ENCODE data around the gene FAM227B.
"Not testable (repeated sequence)": the region's sequence is repeated elsewhere in the genome, so short reads cannot be mapped to it uniquely, and the experiment has no call there.

Gene FAM227B

GRCh38 chr15:49410641-49411040, 210.0 kb downstream of the FAM227B start:
- in situ Hi-C loops (cut with MboI; ENCODE audit: low pct_unique_long_range_greater_than_20kb, low sequenced_read_pairs, unreplicated experiment) = loop anchor here (25.0 kb wide), 3 partner anchors 173 to 1048 kb away; no protein-coding TSS in a partner anchor
- TF ChIP-seq CTCF (IDR thresholded peaks at IDR 0.05; ENCODE audit: extremely low read depth, insufficient read depth, missing control alignments) = no peak
- no peak for DNase-seq (ENCODE audit: low spot score)

- TF ChIP-seq CTCF (IDR thresholded peaks at IDR 0.05; ENCODE audit: extremely low read depth, insufficient read depth, missing control alignments) = no peak
- DNase-seq (ENCODE audit: low spot score) = no peak
- in situ Hi-C loops (cut with MboI; ENCODE audit: low pct_unique_long_range_greater_than_20kb, low sequenced_read_pairs, unreplicated experiment) = loop anchor here (25.0 kb wide), 3 partner anchors 169 to 1044 kb away; no protein-coding TSS in a partner anchor
Measured at GRCh38 chr15:49406352-49407118, 214.1 kb downstream of the FAM227B start.

- DNase-seq (ENCODE audit: low spot score) = not testable (repeated sequence)
- in situ Hi-C loops (cut with MboI; ENCODE audit: low pct_unique_long_range_greater_than_20kb, low sequenced_read_pairs, unreplicated experiment) = loop anchor here (25.0 kb wide), 3 partner anchors 165 to 1040 kb away; no protein-coding TSS in a partner anchor
Measured at GRCh38 chr15:49402515-49403296, 217.9 kb downstream of the FAM227B start.

GRCh38 chr15:49387471-49387870, 233.1 kb downstream of the FAM227B start:
- in situ Hi-C loops (cut with MboI; ENCODE audit: low pct_unique_long_range_greater_than_20kb, low sequenced_read_pairs, unreplicated experiment) = no loop called here
- no peak for DNase-seq (ENCODE audit: low spot score)
- no peak for TF ChIP-seq CTCF (IDR thresholded peaks at IDR 0.05; ENCODE audit: extremely low read depth, insufficient read depth, missing control alignments)

GRCh38 chr15:49383266-49383665, 237.4 kb downstream of the FAM227B start:
- no peak for TF ChIP-seq CTCF (IDR thresholded peaks at IDR 0.05; ENCODE audit: extremely low read depth, insufficient read depth, missing control alignments)
- in situ Hi-C loops (cut with MboI; ENCODE audit: low pct_unique_long_range_greater_than_20kb, low sequenced_read_pairs, unreplicated experiment) = no loop called here
- DNase-seq (ENCODE audit: low spot score) = no peak

- TF ChIP-seq CTCF (IDR thresholded peaks at IDR 0.05; ENCODE audit: extremely low read depth, insufficient read depth, missing control alignments) = no peak
- in situ Hi-C loops (cut with MboI; ENCODE audit: low pct_unique_long_range_greater_than_20kb, low sequenced_read_pairs, unreplicated experiment) = no loop called here
- DNase-seq (ENCODE audit: low spot score) = no peak
Measured at GRCh38 chr15:49382394-49382793, 238.2 kb downstream of the FAM227B start.

GRCh38 chr15:49380912-49381311, 239.7 kb downstream of the FAM227B start:
- TF ChIP-seq CTCF (IDR thresholded peaks at IDR 0.05; ENCODE audit: extremely low read depth, insufficient read depth, missing control alignments) = no peak
- in situ Hi-C loops (cut with MboI; ENCODE audit: low pct_unique_long_range_greater_than_20kb, low sequenced_read_pairs, unreplicated experiment) = no loop called here
- no peak for DNase-seq (ENCODE audit: low spot score)
